ENCODE measurements around the gene DDAH1.

DDAH1 gene

GRCh38 chr1:85490270-85490985 lies 25.5 kb upstream of the DDAH1 start:
- Histone ChIP-seq H3K79me2 (ENCODE audit: control insufficient read depth, insufficient read depth, low read length) (no peaks in the 10 kb centered on the region), H3K9ac (ENCODE audit: low read length) (no peak overlapping the region), H3K27ac (ENCODE audit: low read depth, low read length) (no peak overlapping the region), H2AK5ac (ENCODE audit: low read length) (no peak overlapping the region), H3K27me3 (ENCODE audit: insufficient read depth, low read length, poor library complexity) (no peaks in the 10 kb centered on the region), H4K5ac (ENCODE audit: low read length) (no peak overlapping the region), H3K4me1 (ENCODE audit: control insufficient read depth, low read depth, low read length) (peaks cover 4% of the 10 kb centered on the region), H3K18ac (ENCODE audit: low read length) (no peak overlapping the region), H3K36me3 (ENCODE audit: control insufficient read depth, insufficient read depth, low read length) (no peaks in the 10 kb centered on the region), H3K4me3 (ENCODE audit: low read length) (no peak overlapping the region), H2BK120ac (ENCODE audit: low read depth, low read length) (no peak overlapping the region), H3K56ac (ENCODE audit: low read length) (no peak overlapping the region), H3K4ac (ENCODE audit: low read depth, low read length) (no peak overlapping the region), H2BK15ac (replicated peaks; ENCODE audit: low read depth) (no peak overlapping the region), H3K23ac (ENCODE audit: low read length) (no peak overlapping the region), H3K4me2 (ENCODE audit: low read length) (no peak overlapping the region), H4K8ac (ENCODE audit: low read depth, low read length) (no peak overlapping the region), H3K79me1 (ENCODE audit: low read length) (no peaks in the 10 kb centered on the region), H2BK5ac (ENCODE audit: low read length) (no peak overlapping the region)
- no CpG with 5 or more reads among the region's 1 CpG for WGBS (ENCODE audit: extremely low coverage, insufficient coverage, low lambda C conversion rate)
- DNase-seq: no peak

DNA sequence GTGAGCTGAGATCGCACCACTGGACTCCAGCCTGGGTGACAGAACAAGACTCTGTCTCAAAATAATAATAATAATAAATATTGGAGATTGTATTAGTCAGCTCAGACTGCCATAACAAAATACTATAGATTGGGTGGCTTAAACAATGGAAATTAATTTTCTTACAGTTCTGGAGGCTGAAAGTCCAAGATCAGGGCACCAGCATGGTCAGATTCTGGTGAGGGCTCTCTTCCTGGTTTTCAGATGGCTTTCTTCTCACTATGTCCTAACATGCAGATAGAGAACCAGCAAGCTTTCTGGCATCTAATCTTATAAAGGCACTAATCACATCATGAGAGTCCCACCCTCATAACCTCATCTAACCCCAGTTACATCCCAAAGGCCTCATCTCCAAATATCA lies 23.2 kb upstream of the DDAH1 start:
- no peak overlapping the region for H3K4me2 ChIP-seq (ENCODE audit: low read length)
- no peak overlapping the region for H3K18ac ChIP-seq (ENCODE audit: low read length)
- H3K27me3 ChIP-seq (ENCODE audit: insufficient read depth, low read length, poor library complexity): no peaks in the 10 kb centered on the region
- no peak overlapping the region for H3K23ac ChIP-seq (ENCODE audit: low read length)
- no peak overlapping the region for H4K5ac ChIP-seq (ENCODE audit: low read length)
- no peaks in the 10 kb centered on the region for H3K79me1 ChIP-seq (ENCODE audit: low read length)
- no peak overlapping the region for H3K9ac ChIP-seq (ENCODE audit: low read length)
- no peak overlapping the region for H2BK120ac ChIP-seq (ENCODE audit: low read depth, low read length)
- H3K79me2 ChIP-seq (ENCODE audit: control insufficient read depth, insufficient read depth, low read length): no peaks in the 10 kb centered on the region
- no peak for DNase-seq
- H2BK5ac ChIP-seq (ENCODE audit: low read length): no peak overlapping the region
- H3K4ac ChIP-seq (ENCODE audit: low read depth, low read length): no peak overlapping the region
- no CpG with 5 or more reads among the region's 1 CpG for WGBS (ENCODE audit: extremely low coverage, insufficient coverage, low lambda C conversion rate)
- no peaks in the 10 kb centered on the region for H3K36me3 ChIP-seq (ENCODE audit: control insufficient read depth, insufficient read depth, low read length)
- H4K8ac ChIP-seq (ENCODE audit: low read depth, low read length): no peak overlapping the region
- H3K56ac ChIP-seq (ENCODE audit: low read length): no peak overlapping the region
- no peak overlapping the region for H3K27ac ChIP-seq (ENCODE audit: low read depth, low read length)
- no peaks in the 10 kb centered on the region for H3K4me1 ChIP-seq (ENCODE audit: control insufficient read depth, low read depth, low read length)
- no peak overlapping the region for H2AK5ac ChIP-seq (ENCODE audit: low read length)
- H2BK15ac ChIP-seq (replicated peaks; ENCODE audit: low read depth): no peak overlapping the region
- H3K4me3 ChIP-seq (ENCODE audit: low read length): no peak overlapping the region

GRCh38 chr1:85485516-85485915 lies 20.6 kb upstream of the DDAH1 start:
- Histone ChIP-seq H3K79me1 (ENCODE audit: low read length) (no peaks in the 10 kb centered on the region), H2AK5ac (ENCODE audit: low read length) (no peak overlapping the region), H3K36me3 (ENCODE audit: control insufficient read depth, insufficient read depth, low read length) (no peaks in the 10 kb centered on the region), H2BK120ac (ENCODE audit: low read depth, low read length) (no peak overlapping the region), H3K23ac (ENCODE audit: low read length) (no peak overlapping the region), H3K9ac (ENCODE audit: low read length) (no peak overlapping the region), H3K27me3 (ENCODE audit: insufficient read depth, low read length, poor library complexity) (no peaks in the 10 kb centered on the region), H3K4me3 (ENCODE audit: low read length) (no peak overlapping the region), H4K8ac (ENCODE audit: low read depth, low read length) (no peak overlapping the region), H3K4ac (ENCODE audit: low read depth, low read length) (no peak overlapping the region), H3K4me1 (ENCODE audit: control insufficient read depth, low read depth, low read length) (no peaks in the 10 kb centered on the region), H3K79me2 (ENCODE audit: control insufficient read depth, insufficient read depth, low read length) (no peaks in the 10 kb centered on the region), H2BK15ac (replicated peaks; ENCODE audit: low read depth) (no peak overlapping the region), H3K18ac (ENCODE audit: low read length) (no peak overlapping the region), H2BK5ac (ENCODE audit: low read length) (no peak overlapping the region), H4K5ac (ENCODE audit: low read length) (no peak overlapping the region), H3K56ac (ENCODE audit: low read length) (no peak overlapping the region), H3K4me2 (ENCODE audit: low read length) (no peak overlapping the region), H3K27ac (ENCODE audit: low read depth, low read length) (no peak overlapping the region)
- no peak for DNase-seq
- WGBS (ENCODE audit: extremely low coverage, insufficient coverage, low lambda C conversion rate): no CpG with 5 or more reads among the region's 3 CpGs

DNA sequence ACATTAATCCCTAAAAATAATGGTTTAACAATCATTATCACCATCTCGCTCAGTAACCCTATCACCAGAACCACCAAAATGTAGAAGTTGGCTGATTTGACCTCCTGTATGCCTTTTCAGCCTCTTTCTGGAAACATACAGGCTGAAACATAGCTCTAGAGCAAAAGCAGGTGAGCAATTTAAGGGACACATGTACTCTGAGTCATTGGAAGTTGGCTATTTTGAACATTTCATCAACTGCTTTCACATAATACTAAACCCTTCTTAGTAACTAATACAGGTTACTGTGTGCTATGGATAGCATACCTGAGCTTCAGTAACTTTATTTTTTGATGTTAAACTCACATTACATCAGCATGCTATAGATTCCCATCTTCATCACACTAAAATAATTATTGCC lies 19.8 kb upstream of the DDAH1 start:
- WGBS (ENCODE audit: extremely low coverage, insufficient coverage, low lambda C conversion rate): no CpG with 5 or more reads among the region's 1 CpG
- H3K79me2 ChIP-seq (ENCODE audit: control insufficient read depth, insufficient read depth, low read length): no peaks in the 10 kb centered on the region
- H3K56ac ChIP-seq (ENCODE audit: low read length): no peak overlapping the region
- H3K23ac ChIP-seq (ENCODE audit: low read length): no peak overlapping the region
- no peak overlapping the region for H4K5ac ChIP-seq (ENCODE audit: low read length)
- no peak overlapping the region for H3K4me2 ChIP-seq (ENCODE audit: low read length)
- H3K27ac ChIP-seq (ENCODE audit: low read depth, low read length): no peak overlapping the region
- H3K79me1 ChIP-seq (ENCODE audit: low read length): no peaks in the 10 kb centered on the region
- H3K4me3 ChIP-seq (ENCODE audit: low read length): no peak overlapping the region
- DNase-seq: no peak
- H3K4ac ChIP-seq (ENCODE audit: low read depth, low read length): no peak overlapping the region
- no peak overlapping the region for H3K18ac ChIP-seq (ENCODE audit: low read length)
- no peaks in the 10 kb centered on the region for H3K4me1 ChIP-seq (ENCODE audit: control insufficient read depth, low read depth, low read length)
- H4K8ac ChIP-seq (ENCODE audit: low read depth, low read length): no peak overlapping the region
- no peak overlapping the region for H2BK15ac ChIP-seq (replicated peaks; ENCODE audit: low read depth)
- no peak overlapping the region for H2BK5ac ChIP-seq (ENCODE audit: low read length)
- H2BK120ac ChIP-seq (ENCODE audit: low read depth, low read length): no peak overlapping the region
- H3K36me3 ChIP-seq (ENCODE audit: control insufficient read depth, insufficient read depth, low read length): no peaks in the 10 kb centered on the region
- no peak overlapping the region for H3K9ac ChIP-seq (ENCODE audit: low read length)
- no peaks in the 10 kb centered on the region for H3K27me3 ChIP-seq (ENCODE audit: insufficient read depth, low read length, poor library complexity)
- no peak overlapping the region for H2AK5ac ChIP-seq (ENCODE audit: low read length)

- no CpG with 5 or more reads among the region's 2 CpGs for WGBS (ENCODE audit: extremely low coverage, insufficient coverage, low lambda C conversion rate)
- no peak overlapping the region for H2BK15ac ChIP-seq (replicated peaks; ENCODE audit: low read depth)
- H3K4ac ChIP-seq (ENCODE audit: low read depth, low read length): no peak overlapping the region
- no peak overlapping the region for H4K8ac ChIP-seq (ENCODE audit: low read depth, low read length)
- H2AK5ac ChIP-seq (ENCODE audit: low read length): no peak overlapping the region
- no peak overlapping the region for H3K4me2 ChIP-seq (ENCODE audit: low read length)
- no peak overlapping the region for H3K18ac ChIP-seq (ENCODE audit: low read length)
- H3K9ac ChIP-seq (ENCODE audit: low read length): no peak overlapping the region
- H2BK120ac ChIP-seq (ENCODE audit: low read depth, low read length): no peak overlapping the region
- no peaks in the 10 kb centered on the region for H3K79me2 ChIP-seq (ENCODE audit: control insufficient read depth, insufficient read depth, low read length)
- no peak overlapping the region for H4K5ac ChIP-seq (ENCODE audit: low read length)
- H3K27ac ChIP-seq (ENCODE audit: low read depth, low read length): no peak overlapping the region
- H3K56ac ChIP-seq (ENCODE audit: low read length): no peak overlapping the region
- H3K79me1 ChIP-seq (ENCODE audit: low read length): no peaks in the 10 kb centered on the region
- H2BK5ac ChIP-seq (ENCODE audit: low read length): no peak overlapping the region
- H3K36me3 ChIP-seq (ENCODE audit: control insufficient read depth, insufficient read depth, low read length): no peaks in the 10 kb centered on the region
- H3K4me1 ChIP-seq (ENCODE audit: control insufficient read depth, low read depth, low read length): no peaks in the 10 kb centered on the region
- H3K27me3 ChIP-seq (ENCODE audit: insufficient read depth, low read length, poor library complexity): no peaks in the 10 kb centered on the region
- DNase-seq: no peak
- no peak overlapping the region for H3K23ac ChIP-seq (ENCODE audit: low read length)
- no peak overlapping the region for H3K4me3 ChIP-seq (ENCODE audit: low read length)
Measured at GRCh38 chr1:85484264-85484663, 19.3 kb upstream of the DDAH1 start.

- Histone ChIP-seq H2BK120ac (ENCODE audit: low read depth, low read length) (no peak overlapping the region), H3K27me3 (ENCODE audit: insufficient read depth, low read length, poor library complexity) (no peaks in the 10 kb centered on the region)
Measured at GRCh38 chr1:85481688-85482087, 16.7 kb upstream of the DDAH1 start.

More at GRCh38 chr1:85481688-85482087, 16.7 kb upstream of the DDAH1 start:
- no peaks in the 10 kb centered on the region for H3K36me3 ChIP-seq (ENCODE audit: control insufficient read depth, insufficient read depth, low read length)
- H2BK5ac ChIP-seq (ENCODE audit: low read length): no peak overlapping the region
- no peak overlapping the region for H2AK5ac ChIP-seq (ENCODE audit: low read length)
- H3K4me3 ChIP-seq (ENCODE audit: low read length): no peak overlapping the region
- no peak overlapping the region for H3K18ac ChIP-seq (ENCODE audit: low read length)
- no peaks in the 10 kb centered on the region for H3K79me1 ChIP-seq (ENCODE audit: low read length)
- no peak overlapping the region for H4K5ac ChIP-seq (ENCODE audit: low read length)
- H3K4me2 ChIP-seq (ENCODE audit: low read length): no peak overlapping the region
- no CpG with 5 or more reads among the region's 3 CpGs for WGBS (ENCODE audit: extremely low coverage, insufficient coverage, low lambda C conversion rate)
- no peak overlapping the region for H3K23ac ChIP-seq (ENCODE audit: low read length)
- H3K4ac ChIP-seq (ENCODE audit: low read depth, low read length): no peak overlapping the region
- H2BK15ac ChIP-seq (replicated peaks; ENCODE audit: low read depth): no peak overlapping the region
- no peak for DNase-seq
- H3K79me2 ChIP-seq (ENCODE audit: control insufficient read depth, insufficient read depth, low read length): no peaks in the 10 kb centered on the region
- no peak overlapping the region for H3K56ac ChIP-seq (ENCODE audit: low read length)
- H3K4me1 ChIP-seq (ENCODE audit: control insufficient read depth, low read depth, low read length): no peaks in the 10 kb centered on the region
- no peak overlapping the region for H4K8ac ChIP-seq (ENCODE audit: low read depth, low read length)
- no peak overlapping the region for H3K9ac ChIP-seq (ENCODE audit: low read length)
- no peak overlapping the region for H3K27ac ChIP-seq (ENCODE audit: low read depth, low read length)

All from mesendoderm (in vitro differentiated cells).